VCaP (cell line): ENCODE results near the gene PLA2G7.
"Not testable (repeated sequence)": the region's sequence is repeated elsewhere in the genome, so short reads cannot be mapped to it uniquely, and the experiment has no call there.

ENCODE experiments used
- H3K27ac ChIP-seq: fragments of 450-650 bp; 2 replicates; pipeline ENCODE4 v1.5.1; 2017
- CTCF ChIP-seq: fragments of 450-650 bp; conservative IDR thresholded peaks from 2 replicates; pipeline ENCODE4 v1.5.1; 2017; ENCODE audit warnings: mild to moderate bottlenecking, moderate library complexity

The PLA2G7 gene

GRCh38 chr6:46756469-46757213 lies 21.5 kb upstream of the PLA2G7 start:
- no peak for TF ChIP-seq CTCF
- H3K27ac ChIP-seq = no peak overlapping the region

- no peak for TF ChIP-seq CTCF
Observed at GRCh38 chr6:46755865-46756264, 20.7 kb upstream of the PLA2G7 start.

GRCh38 chr6:46751658-46752057 lies 16.5 kb upstream of the PLA2G7 start:
- H3K27ac ChIP-seq = peak overlapping the region; percentile 80
- no peak for TF ChIP-seq CTCF

More at GRCh38 chr6:46755865-46756264, 20.7 kb upstream of the PLA2G7 start:
- H3K27ac ChIP-seq = no peak overlapping the region

GRCh38 chr6:46749731-46750130 lies 14.6 kb upstream of the PLA2G7 start:
- H3K27ac ChIP-seq = peak overlapping the region; percentile 80
- no peak for TF ChIP-seq CTCF

GRCh38 chr6:46748940-46749503 lies 13.8 kb upstream of the PLA2G7 start:
- peak overlapping the region; percentile 80 for H3K27ac ChIP-seq
- no peak for TF ChIP-seq CTCF

- no peak for TF ChIP-seq CTCF
- H3K27ac ChIP-seq = no peak within 1 kb of the TSS
Observed at GRCh38 chr6:46746696-46747095, 11.5 kb upstream of the PLA2G7 start, which contains the start of gene ANKRD66. Gene ANKRD66, plus strand, starts transcription at chr6:46746933. Its CDS starts 5,016 bp downstream, at chr6:46751949.

- no peak overlapping the region for H3K27ac ChIP-seq
- TF ChIP-seq CTCF = no peak
Observed at GRCh38 chr6:46745973-46746372, 10.8 kb upstream of the PLA2G7 start.

- not testable (repeated sequence) for H3K27ac ChIP-seq
Observed at GRCh38 chr6:46744159-46744725, 9.1 kb upstream of the PLA2G7 start.
